Cardiac fibroblast (primary cell): ENCODE results near the gene ARNT2.

Source experiments
- DNase-seq, 2 donors: peaks; one replicate each; pipeline versions ENCODE4 v3.0.0 to v3.0.0-alpha.2; 2010; ENCODE audit warnings: low read depth in 2 of 2
- H3K4me3 ChIP-seq, 2 donors: replicated peaks in 1 of 2; 1 replicate in 1 of 2; 2 replicates in 1 of 2; pipeline ENCODE4 v1.5.1; 2011; ENCODE audit warnings: low read depth in 2 of 2, low read length in 2 of 2, mild to moderate bottlenecking in 2 of 2, moderate library complexity in 1 of 2
- CTCF ChIP-seq: IDR thresholded peaks from one replicate; pipeline ENCODE4 v1.5.1; 2011; ENCODE audit warnings: low read depth, mild to moderate bottlenecking, low read length, inconsistent platforms

Gene ARNT2

GRCh38 chr15:80395616-80396015, 8.6 kb upstream of the ARNT2 start:
- TF ChIP-seq CTCF: no peak
- no peak for DNase-seq
- no peak overlapping the region for H3K4me3 ChIP-seq

- H3K4me3 ChIP-seq: no peak overlapping the region
- no peak for DNase-seq
- TF ChIP-seq CTCF: no peak
These were observed 8.1 kb upstream of the ARNT2 start for GRCh38 chr15:80396096-80396495.

GRCh38 chr15:80399508-80399907, 4.7 kb upstream of the ARNT2 start:
- H3K4me3 ChIP-seq: no peak overlapping the region

GRCh38 chr15:80401456-80401855, 2.7 kb upstream of the ARNT2 start:
- TF ChIP-seq CTCF: no peak
- H3K4me3 ChIP-seq: no peak overlapping the region
- DNase-seq: no peak

More at GRCh38 chr15:80399508-80399907, 4.7 kb upstream of the ARNT2 start:
- no peak for DNase-seq
- TF ChIP-seq CTCF: no peak

- no peak for TF ChIP-seq CTCF
- DNase-seq: no peak
- H3K4me3 ChIP-seq: no peak overlapping the region
These were observed 1.8 kb upstream of the ARNT2 start for GRCh38 chr15:80402339-80402738.

GRCh38 chr15:80403712-80404056, 498 bp upstream of the ARNT2 start:
- H3K4me3 ChIP-seq: no peak overlapping the region
- DNase-seq: no peak
- TF ChIP-seq CTCF: no peak

- no peak for TF ChIP-seq CTCF
- H3K4me3 ChIP-seq: peak overlapping the region in 1 of 2 donors; percentile 28
- no peak for DNase-seq
These were observed 775 bp downstream of the ARNT2 start for GRCh38 chr15:80404761-80405553.
